Measurements from ENCODE around the gene UGT1A5.

The UGT1A5 gene

GRCh38 chr2:233712611-233713261 is at the start of gene UGT1A5:
Gene UGT1A5 (plus strand): TSS chr2:233712907. CDS start chr2:233712992, 85 bp downstream.
- no peak for DNase-seq (ENCODE audit: low read depth in 2 of 2)

- DNase-seq (ENCODE audit: low read depth in 2 of 2): no peak
Observed at GRCh38 chr2:233663911-233664310, 48.8 kb upstream of the UGT1A5 start.

GRCh38 chr2:233668605-233669260 is 44.0 kb upstream of the UGT1A5 start:
- no peak for DNase-seq (ENCODE audit: low read depth in 2 of 2)

GRCh38 chr2:233671290-233672161 is 41.2 kb upstream of the UGT1A5 start, which contains the start of gene UGT1A9:
Gene UGT1A9 (plus strand): TSS chr2:233671898. CDS start chr2:233671935, 37 bp downstream.
- DNase-seq (ENCODE audit: low read depth in 2 of 2): no peak

GRCh38 chr2:233672886-233673285 is 39.8 kb upstream of the UGT1A5 start:
- no peak for DNase-seq (ENCODE audit: low read depth in 2 of 2)

- no peak for DNase-seq (ENCODE audit: low read depth in 2 of 2)
Observed at GRCh38 chr2:233673896-233674295, 38.8 kb upstream of the UGT1A5 start.

GRCh38 chr2:233674314-233674713 is 38.4 kb upstream of the UGT1A5 start:
- no peak for DNase-seq (ENCODE audit: low read depth in 2 of 2)

GRCh38 chr2:233674995-233675394 is 37.7 kb upstream of the UGT1A5 start:
- DNase-seq (ENCODE audit: low read depth in 2 of 2): no peak

- no peak for DNase-seq (ENCODE audit: low read depth in 2 of 2)
Observed at GRCh38 chr2:233676046-233676445, 36.7 kb upstream of the UGT1A5 start.

- no peak for DNase-seq (ENCODE audit: low read depth in 2 of 2)
Observed at GRCh38 chr2:233679196-233679595, 33.5 kb upstream of the UGT1A5 start.

- no peak for DNase-seq (ENCODE audit: low read depth in 2 of 2)
Observed at GRCh38 chr2:233680361-233681045, 32.2 kb upstream of the UGT1A5 start.

- no peak for DNase-seq (ENCODE audit: low read depth in 2 of 2)
Observed at GRCh38 chr2:233681521-233682099, 31.1 kb upstream of the UGT1A5 start, which contains the start of gene UGT1A7. Gene UGT1A7 (plus strand): TSS chr2:233681901. CDS start chr2:233681938, 37 bp downstream.

- DNase-seq (ENCODE audit: low read depth in 2 of 2): no peak
Observed at GRCh38 chr2:233684640-233685039, 28.1 kb upstream of the UGT1A5 start.

GRCh38 chr2:233686928-233687327 is 25.8 kb upstream of the UGT1A5 start:
- DNase-seq (ENCODE audit: low read depth in 2 of 2): no peak

- no peak for DNase-seq (ENCODE audit: low read depth in 2 of 2)
Observed at GRCh38 chr2:233688341-233688740, 24.4 kb upstream of the UGT1A5 start.

- no peak for DNase-seq (ENCODE audit: low read depth in 2 of 2)
Observed at GRCh38 chr2:233689031-233689430, 23.7 kb upstream of the UGT1A5 start.

- DNase-seq (ENCODE audit: low read depth in 2 of 2): no peak
Observed at GRCh38 chr2:233689501-233689900, 23.2 kb upstream of the UGT1A5 start.

GRCh38 chr2:233690444-233690843 is 22.3 kb upstream of the UGT1A5 start:
- DNase-seq (ENCODE audit: low read depth in 2 of 2): no peak

- no peak for DNase-seq (ENCODE audit: low read depth in 2 of 2)
Observed at GRCh38 chr2:233691443-233692433, 21.0 kb upstream of the UGT1A5 start.

- DNase-seq (ENCODE audit: low read depth in 2 of 2): no peak
Observed at GRCh38 chr2:233692648-233693047, 20.1 kb upstream of the UGT1A5 start, which contains the start of gene UGT1A6. Gene UGT1A6 (plus strand): TSS chr2:233692890. CDS start chr2:233693005, 115 bp downstream.

Measured in stimulated activated CD4-positive, alpha-beta T cell treated with anti-CD3 and anti-CD28 coated beads, Interleukin-12 subunit alpha, Interleukin-12 subunit beta, amount 100 ng/mL, for 24 hours (primary cell).